SIG-M5 treated with dmso at 0.1 percent for 504 hours (cell line): Measurements from ENCODE around the gene CD1C.
A peak's percentile ranks its signal among the peaks of the same experiment; 100 is the strongest.
"Not testable (repeated sequence)": the region's sequence is repeated elsewhere in the genome, so short reads cannot be mapped to it uniquely, and the experiment has no call there.

Experiments
- DNase-seq: peaks from one replicate; lab custom pipeline; 2025; ENCODE audit not compliant: unreplicated experiment; lab: John Stamatoyannopoulos, UW

The CD1C gene

GRCh38 chr1:158327481-158327880, 37.8 kb downstream of the CD1C start:
- no peak for DNase-seq

- peak; percentile 31 for DNase-seq
Observed at GRCh38 chr1:158328426-158328825, 38.7 kb downstream of the CD1C start.

GRCh38 chr1:158329300-158329699, 39.6 kb downstream of the CD1C start:
- DNase-seq, result no peak

- peak; percentile 22 for DNase-seq
Observed at GRCh38 chr1:158329733-158330132, 40.0 kb downstream of the CD1C start.

- no peak for DNase-seq
Observed at GRCh38 chr1:158330391-158331105, 40.8 kb downstream of the CD1C start.

GRCh38 chr1:158331106-158331425, 41.3 kb downstream of the CD1C start:
- DNase-seq, result no peak

- no peak for DNase-seq
Observed at GRCh38 chr1:158331481-158332150, 41.9 kb downstream of the CD1C start, which contains the start of gene CD1B. CD1B (minus strand) TSS chr1:158331531; CDS start chr1:158331423, 108 bp downstream.

GRCh38 chr1:158333405-158334155, 43.9 kb downstream of the CD1C start:
- peak; percentile 80 for DNase-seq

- no peak for DNase-seq
Observed at GRCh38 chr1:158334526-158335212, 44.9 kb downstream of the CD1C start.

GRCh38 chr1:158335213-158335532, 45.5 kb downstream of the CD1C start:
- no peak for DNase-seq

GRCh38 chr1:158336413-158336812, 46.7 kb downstream of the CD1C start:
- not testable (repeated sequence) for DNase-seq
